HG03432 (cell line): Measurements from ENCODE around the gene CLEC2A.
"Not testable (repeated sequence)": the region's sequence is repeated elsewhere in the genome, so short reads cannot be mapped to it uniquely, and the experiment has no call there.

ENCODE experiments used
- ATAC-seq: cut with Tn5 transposase; IDR thresholded peaks from one replicate; pipeline ENCODE4 v1.9.1; 2021; ENCODE audit warnings: mild to moderate bottlenecking, moderate library complexity; ENCODE audit not compliant: unreplicated experiment

The CLEC2A gene

DNA sequence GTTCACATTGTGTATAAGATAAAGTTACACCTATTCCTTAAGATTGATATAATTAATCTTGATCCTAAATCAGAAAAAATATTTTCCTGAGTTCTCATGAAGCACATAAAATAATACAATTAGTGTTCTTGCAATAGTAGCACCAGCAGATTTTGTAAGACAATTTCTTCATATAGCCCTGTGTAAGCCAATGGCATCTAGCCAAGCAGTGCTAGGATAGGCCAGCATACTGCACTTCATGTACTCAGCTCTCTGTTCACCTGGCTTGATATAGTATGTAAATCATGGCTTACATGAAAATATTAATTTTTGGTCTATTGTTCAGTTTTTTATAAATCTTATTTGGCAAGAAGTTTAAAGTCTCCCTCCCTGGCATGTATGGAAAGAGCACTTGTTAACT, 49.0 kb downstream of the CLEC2A start:
- ATAC-seq, result no peak

DNA sequence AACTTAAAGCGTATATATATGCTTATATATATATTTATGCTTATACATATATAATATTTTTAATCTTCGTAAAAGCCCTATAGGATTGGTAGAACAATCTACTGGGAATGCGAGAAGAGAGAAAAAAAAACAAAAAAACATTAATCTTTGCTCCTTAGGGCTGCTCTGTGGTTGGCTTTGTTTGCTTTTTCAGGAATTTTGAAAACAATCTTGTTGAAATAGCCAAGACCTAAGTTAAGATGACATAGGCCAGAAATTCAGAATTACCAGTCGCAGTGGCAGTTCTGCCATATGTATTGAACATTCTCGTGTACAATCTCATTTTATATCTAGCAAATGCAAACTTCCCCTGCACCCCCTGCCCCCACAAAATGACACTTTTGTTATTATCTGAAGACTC, 50.2 kb downstream of the CLEC2A start:
- ATAC-seq, result no peak

DNA sequence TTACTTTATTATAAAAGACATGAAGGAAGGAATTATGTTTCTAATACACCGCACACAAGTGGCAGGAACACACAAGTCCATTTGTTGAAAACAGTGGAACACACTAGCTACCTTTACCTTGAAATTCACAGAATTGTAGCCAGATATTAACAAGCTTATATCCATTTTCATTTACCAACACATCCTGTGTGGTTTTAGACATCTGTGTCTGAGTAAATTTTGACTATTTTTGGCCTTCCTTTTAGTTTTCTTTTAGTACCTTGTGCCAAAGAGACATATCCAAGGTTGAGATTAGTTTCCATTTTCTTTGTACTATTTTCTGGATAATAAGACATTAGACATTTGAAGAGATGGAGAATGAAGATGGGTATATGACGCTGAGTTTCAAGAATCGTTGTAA, 50.9 kb downstream of the CLEC2A start, which contains the start of gene KLRF2:
KLRF2 (plus strand) TSS at position 244 of the 400 bp plus-strand sequence; CDS start at position 351, 107 bp downstream.
- no peak for ATAC-seq

DNA sequence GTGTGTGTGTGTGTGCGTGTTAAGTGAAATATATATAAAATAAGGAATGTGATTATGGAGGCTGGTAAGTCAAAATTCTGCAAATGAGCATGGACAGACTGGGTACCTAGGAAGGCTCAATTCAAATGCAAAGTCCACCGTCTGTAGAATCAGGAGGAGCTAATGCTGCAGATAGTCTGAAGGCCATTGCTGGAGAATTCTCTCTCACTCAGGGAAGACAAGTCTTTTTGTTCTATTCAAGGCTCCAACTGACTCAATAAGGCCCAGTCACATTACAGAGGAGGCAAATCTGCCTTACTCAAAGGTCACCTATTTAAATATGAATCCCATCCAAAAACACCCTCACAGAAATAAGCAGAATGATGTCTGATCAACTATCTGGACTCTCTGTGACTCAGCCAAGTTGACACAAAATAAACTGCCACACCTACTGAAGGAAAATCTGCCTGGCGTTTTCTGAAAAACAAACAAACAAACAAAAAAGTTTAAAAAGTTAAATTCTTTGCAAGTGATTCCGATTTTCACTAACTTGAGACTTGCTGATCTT, 51.6 kb downstream of the CLEC2A start:
- no peak for ATAC-seq

DNA sequence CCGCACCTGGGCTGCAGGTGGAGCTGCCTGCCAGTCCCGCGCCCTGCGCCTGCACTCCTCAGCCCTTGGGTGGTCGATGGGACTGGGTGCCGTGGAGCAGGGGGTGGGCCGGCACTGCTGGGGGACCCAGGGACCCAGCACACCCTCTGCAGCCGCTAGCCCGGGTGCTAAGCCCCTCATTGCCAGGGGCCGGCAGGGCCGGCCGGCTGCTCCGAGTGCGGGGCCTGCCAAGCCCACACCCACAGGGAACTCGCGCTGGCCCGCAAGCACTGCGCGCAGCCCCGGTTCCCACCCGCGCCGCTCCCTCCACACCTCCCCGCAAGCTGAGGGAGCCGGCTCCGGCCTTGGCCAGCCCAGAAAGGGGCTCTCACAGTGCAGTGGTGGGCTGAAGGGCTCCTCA, 56.0 kb downstream of the CLEC2A start:
- not testable (repeated sequence) for ATAC-seq

DNA sequence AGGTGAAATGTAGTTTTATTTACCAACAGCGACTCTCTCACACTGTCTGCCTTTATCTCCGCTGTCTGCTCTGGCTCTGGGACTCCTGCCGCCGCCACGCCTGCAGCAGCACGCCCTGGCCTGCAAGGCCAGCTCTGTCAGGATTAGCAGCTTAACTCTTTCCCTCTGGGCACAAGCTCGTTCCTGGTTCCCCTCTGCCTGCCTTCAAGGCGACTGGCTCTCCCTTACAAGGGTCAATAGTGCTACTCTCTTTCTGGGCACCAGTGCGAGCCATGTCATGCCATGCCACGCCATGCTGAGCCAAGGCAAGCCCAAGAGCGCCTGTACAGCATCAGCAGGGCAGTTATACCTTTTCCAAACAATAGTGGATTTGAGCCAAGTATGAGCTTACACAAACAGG, 59.4 kb downstream of the CLEC2A start:
- no peak for ATAC-seq

DNA sequence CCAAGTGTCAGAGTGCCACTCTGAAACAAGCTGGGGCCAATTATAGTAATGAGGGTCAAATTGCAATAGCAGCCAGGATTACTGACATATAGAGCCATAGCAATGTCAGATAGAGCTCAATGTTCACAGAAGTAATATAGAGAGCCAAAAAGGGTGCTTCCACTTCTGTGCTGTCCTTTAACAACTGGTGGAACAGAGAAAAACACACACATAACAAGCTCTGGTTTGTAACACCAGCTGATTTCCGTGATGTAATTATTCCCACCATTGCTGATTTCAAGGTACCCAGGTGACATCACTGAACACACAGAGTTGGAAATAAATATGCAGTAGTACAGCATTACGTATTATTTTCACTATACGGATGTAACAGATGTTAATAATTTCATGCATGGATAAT, 60.0 kb downstream of the CLEC2A start:
- no peak for ATAC-seq

DNA sequence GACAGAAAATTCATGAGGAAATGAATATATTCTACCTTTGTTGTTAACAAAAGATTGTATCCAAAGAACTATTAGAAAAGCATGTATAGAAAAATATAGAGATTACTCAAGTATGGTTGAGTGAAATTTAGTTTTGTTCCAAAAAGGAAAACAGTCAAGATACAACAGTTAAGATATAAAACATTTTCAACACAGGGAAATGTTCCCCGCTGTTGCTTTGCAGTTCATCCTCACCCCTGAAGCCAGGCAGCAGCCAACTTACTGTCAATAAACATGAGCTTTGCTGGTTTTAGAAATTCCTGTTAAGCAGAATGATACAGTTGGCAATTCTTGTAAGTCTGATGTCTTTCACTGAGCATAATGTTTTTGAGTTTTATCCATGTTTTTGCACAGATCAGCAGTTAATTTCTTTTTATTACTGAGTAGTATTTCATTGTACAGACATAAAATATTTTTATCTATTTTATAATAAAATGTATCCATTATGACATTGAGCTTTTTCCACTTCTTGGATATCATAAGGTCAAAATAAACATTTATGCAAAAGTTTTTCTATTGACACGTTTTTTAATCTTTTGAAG, 61.8 kb downstream of the CLEC2A start:
- no peak for ATAC-seq

DNA sequence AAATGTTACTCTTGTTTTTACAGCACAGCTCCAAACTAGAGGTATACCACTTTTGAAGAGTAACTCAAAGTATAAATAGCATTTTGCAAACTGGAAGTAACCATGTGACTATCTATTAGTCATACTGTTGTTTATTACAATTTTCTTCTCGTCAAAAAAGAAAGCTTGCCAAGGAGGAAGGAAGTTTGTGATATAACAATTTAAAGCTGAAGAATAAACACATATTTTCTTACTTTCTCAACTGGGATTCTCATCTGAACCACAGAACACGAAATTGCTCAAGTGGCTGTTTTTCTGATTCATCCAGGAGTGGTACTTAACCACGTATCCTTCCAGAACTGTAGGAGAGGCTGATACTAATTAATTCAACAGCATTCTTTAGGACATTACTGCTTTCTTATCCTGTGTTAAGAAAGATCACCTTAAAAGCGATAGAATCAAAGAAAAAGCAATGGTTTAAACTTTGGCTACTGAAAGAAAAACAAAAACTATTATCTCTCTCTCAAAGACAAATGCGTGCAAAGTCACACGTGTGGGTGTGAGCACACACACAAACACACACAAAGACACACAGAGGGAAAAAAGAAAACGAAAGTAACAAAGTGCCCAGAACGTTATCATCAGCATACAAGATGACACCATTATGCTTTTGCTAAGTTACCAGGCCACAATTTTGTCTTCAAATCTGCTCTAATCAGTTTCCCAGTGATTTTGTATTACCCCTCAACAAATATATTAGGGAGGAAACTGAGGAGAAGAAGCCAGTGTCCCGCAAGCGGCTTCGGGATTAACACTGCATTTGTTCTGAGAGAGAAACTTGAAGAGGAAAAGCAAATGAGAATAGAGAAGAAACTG, 62.6 kb downstream of the CLEC2A start, which contains the start of gene CLEC2B:
CLEC2B (minus strand) TSS at position 48 of the 855 bp plus-strand sequence.
- ATAC-seq, result peak; percentile 47

DNA sequence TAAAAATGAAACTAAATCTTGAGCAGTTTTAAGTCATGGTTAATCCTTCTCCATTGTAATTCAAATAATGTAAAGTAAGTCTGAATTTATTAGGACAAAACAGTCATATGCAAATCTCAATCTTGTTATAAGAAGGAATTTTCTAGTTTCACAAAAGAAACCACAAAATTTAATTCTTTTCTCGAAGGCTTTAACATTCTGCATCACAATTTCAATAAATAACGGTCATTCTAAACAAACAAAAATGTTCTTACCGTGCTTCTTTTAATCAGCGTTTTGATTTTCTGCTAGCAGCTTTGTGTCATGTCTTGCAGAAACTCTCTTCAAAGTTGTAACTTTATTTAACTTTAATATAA, 63.2 kb downstream of the CLEC2A start:
- no peak for ATAC-seq

DNA sequence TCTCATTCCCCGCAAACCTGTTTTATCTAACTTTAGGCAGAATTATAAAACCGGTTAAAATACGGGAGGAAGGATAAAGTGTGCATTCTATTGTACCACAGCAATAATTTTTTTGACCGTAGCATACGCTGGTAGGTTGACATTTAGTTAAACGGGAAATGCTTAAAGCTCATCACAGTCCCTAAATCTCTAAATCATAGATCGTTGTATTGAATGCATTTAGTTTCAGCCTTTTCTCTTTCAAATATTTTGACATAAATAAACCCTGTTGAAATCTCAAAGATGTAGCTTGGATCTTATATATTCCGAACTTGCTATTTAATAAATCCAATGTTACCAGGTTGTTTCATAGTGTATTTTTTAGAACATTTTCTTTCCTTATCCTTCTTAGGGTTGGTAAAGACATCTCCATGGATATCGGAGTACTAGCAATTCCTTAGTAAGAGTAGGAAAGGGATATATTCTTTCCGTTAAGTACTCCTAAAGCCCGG, 63.8 kb downstream of the CLEC2A start:
- ATAC-seq, result no peak

DNA sequence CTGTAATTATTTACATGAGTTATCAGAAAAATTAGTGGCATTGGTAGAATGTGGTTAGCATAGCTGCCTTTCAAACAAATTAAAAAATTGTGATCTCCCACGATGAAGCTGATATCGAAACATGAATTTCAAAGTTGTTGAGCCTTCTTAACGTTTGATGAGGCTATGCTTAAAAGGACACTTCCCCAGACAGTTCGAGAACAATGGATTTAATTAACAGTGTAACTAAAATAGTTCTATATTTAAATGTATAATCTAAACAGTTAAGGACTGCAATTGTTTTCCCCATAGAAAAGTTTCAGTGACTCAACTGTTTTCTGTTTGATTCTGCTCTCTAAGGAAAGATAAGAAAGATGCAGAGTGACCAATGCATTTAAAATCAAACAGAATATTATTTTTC, 64.6 kb downstream of the CLEC2A start:
- no peak for ATAC-seq

DNA sequence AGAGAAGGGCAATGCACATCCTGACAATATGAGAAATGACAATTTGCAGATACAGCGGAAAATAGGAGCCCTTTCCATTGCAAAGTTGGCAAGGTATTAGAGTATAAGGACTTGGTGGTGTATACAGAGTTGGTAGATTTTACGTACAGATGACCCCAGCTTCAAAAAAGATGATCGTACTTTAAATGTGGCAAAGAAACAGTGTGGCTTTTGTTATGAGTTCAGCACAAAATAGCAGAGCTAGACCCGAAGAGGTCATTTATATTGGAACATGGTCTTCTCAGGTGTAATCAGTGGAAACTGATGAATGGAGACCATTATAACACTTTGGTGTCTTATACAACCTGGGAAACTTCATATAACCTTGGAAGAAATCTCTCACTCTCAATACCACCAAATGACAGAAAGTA, 65.3 kb downstream of the CLEC2A start:
- no peak for ATAC-seq

DNA sequence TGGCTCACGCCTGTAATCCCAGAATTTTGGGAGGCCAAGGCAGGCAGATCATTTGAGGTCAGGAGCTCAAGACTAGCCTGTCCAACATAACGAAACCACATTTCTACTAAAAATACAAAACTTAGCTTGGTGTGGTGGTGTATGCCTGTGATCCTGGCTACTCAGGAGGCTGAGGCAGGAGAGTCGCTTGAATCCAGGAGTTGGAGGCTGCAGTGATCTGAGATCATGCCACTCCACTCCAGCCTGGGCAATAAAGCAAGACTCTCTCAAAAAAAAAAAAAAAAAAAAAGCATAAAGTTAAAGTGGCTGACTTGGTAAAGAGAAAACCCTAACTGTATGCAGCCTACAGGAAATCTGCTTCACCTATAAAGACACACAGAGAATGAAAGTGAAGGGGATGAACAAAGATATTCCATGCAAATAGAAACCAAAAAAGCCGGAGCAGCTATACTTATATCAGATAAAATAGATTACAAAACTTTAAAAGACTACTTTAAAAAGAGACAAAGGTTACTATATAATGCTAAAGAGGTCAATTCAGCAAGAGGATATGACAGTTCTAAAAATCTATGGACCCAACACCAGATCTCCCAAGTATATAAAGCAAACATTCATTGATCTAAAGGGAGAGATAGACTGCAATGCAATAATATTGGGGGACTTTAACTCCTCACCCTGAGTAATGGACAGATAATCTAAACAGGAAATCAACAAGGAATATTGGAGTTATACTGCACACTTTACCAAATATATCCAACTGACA, 67.1 kb downstream of the CLEC2A start:
- no peak for ATAC-seq
